HG03135 (cell line): ENCODE measurements around the gene C11orf42.

Experiments
- ATAC-seq: cut with Tn5 transposase; IDR thresholded peaks from one replicate; pipeline ENCODE4 v1.9.1; 2021; ENCODE audit warnings: mild to moderate bottlenecking, moderate library complexity; ENCODE audit not compliant: unreplicated experiment

Gene C11orf42, protein sequence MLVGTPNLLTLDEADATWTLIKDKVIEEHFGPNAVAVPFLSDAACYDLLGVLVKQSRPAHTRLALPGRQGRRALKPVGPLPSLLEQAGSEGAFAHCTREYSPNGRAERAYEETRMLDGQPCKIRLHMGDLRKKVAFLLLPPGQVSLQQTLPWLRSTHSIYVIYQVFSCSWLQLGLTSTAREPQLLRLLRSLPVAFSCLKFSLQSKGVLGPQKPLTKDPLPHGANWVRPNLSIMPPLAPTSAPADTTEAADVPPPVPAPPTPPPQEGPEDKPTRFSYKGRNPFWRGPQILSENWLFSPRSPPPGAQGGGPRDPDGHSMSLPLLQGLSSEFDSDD

DNA sequence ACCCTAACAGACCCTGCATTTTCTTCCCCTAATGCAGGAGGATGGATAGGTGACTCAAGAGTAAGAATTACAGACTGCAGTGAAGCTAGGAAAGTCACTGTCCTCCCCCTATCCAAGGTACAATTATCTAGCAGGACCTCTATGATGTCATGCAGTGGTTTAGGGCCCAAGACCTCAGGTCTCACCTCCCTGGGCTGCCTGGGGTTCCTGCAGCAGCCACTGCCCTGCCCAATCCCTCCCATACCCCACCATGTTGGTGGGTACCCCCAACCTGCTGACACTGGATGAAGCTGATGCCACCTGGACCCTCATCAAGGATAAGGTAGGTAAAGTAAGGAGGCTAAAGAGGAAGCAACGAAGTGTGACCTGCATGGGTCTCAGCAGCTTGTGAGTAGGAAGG is at the start of gene C11orf42:
Gene C11orf42 (plus strand): TSS at position 192 of the 400 bp plus-strand sequence. CDS start 59 bp downstream, at position 251.
- no peak for ATAC-seq

DNA sequence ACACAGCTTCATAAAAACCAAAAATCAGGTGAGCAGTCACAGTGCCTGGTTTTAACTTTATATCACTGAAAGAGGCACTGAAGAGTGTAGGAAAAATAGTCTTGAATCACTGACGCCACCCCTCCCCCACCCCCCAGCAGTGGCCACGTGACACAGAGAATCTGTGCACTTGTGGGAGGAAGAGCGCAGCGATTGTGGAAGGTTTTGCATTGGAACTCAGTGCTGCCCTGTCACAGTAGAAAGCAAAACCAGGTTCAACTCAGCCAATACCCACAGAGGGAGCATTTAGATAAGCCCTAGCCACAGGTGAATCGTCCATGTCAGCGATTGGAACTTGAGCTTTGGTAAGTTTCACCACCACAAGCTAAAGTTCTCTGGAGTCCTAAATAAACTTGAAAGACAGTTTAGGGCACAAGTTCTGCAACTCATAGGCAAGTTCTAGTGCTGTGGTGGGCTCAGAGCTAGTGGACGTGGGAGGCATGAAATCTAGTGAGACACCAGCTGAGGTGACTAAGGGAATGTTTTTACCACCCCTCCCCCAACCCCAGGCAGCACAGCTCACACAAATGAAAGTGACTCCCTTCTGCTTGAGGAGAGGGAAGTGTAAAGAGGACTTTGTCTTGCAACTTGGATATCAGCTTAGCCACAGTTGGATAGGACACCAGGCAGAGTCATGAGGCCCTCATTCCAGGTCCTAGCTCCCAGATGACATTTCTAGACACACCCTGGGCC is 48.6 kb upstream of the C11orf42 start:
- ATAC-seq = no peak

DNA sequence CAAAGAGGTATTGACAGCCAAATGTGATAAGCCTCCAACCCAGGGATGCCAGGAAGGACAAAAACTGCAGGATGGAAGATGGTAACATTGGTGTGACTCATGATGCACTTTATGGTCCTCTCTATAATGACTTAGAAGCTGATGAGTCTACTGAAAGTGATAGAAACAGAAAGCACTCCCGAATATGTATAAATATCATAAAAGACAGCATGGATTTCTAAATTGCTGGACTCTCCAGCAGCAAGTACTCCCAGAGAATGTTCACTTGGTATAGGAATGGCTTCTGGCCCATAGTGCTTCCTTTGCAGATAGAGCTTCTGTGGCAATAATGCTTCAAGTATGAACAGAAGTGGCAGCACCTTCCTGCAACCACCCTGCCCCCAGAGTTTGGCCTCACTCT is 35.1 kb upstream of the C11orf42 start, which contains the start of gene OR52B2:
Gene OR52B2 (minus strand): TSS at position 101 of the 400 bp plus-strand sequence. CDS start 0 bp downstream, at position 101.
- ATAC-seq = no peak

DNA sequence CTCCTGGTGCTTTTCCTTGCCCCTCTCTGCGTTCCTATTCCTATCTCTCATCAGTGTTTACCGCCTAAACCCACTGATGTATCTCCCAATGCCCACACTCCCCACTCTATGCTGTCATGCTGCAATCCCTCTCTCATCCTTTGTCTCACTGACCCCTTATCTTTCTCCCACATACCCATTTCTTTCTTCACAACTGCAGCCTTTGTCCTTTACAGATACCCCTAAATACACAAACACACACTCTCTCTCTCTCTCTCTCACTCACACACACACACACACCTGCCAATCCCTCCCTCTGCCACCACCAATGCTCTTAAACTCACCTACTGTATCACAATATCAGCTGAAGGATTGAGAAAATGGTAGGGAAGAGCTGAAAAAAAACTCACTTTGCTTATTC is 29.9 kb upstream of the C11orf42 start:
- no peak for ATAC-seq

DNA sequence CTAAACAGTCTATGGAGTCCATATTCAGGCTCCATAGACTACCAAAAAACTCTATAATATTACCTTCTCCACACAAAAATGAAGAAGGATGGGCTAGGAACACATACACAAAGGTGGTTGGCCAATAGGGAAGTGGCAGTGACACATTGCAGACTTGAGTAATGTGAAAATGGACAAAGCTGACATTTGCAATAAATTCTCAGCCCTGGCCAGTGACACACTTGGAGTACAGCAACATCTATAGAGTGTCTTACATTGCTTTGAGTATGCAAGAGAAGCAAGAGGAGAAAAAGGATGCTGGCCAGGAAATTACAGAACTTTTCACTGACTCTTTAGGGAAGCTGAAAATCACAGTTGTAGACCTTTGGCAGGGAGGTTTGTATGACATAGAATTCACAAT is 13.6 kb upstream of the C11orf42 start:
- ATAC-seq = no peak

DNA sequence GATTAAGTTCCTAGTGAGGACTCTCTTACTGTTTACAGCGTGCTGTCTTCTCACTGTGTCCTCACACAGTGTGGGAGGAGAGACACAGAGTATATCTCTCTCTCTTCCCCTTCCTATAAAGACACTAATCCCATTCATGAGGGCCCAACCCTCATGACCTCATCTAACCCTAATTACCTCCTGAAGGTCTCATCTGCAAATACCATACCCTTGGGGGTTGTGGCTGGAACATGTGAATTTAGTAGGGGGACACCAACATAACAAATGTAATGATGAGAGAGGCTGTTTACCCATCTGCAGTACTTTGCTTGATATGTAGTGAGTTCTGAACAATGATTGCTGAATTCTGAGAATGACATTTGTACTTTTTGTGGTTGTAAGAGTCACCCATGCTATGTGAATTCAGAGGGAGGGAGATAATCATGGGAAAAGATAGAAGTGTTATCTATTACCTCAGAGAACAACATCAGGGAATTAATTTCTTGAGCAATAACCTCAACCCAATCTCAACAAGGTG is 11.2 kb upstream of the C11orf42 start:
- no peak for ATAC-seq

DNA sequence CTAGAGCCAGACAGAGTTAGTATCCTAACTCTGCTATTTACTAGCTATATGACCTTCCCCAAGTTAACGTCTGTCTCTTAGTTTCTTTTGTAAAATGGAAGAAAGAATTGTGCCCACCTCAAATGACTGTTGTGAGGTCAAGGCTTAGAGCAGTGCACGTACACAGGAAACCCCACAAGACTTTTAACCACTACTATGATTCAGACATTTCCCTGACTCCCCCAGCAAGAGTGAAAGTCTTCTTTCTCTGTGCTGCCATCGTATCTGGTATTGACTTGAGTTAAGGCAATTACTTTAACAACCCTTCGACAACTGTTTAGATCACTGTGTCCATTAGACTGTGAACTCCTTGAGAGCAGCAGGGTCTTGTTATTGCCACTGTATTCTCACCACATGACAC is 9.0 kb upstream of the C11orf42 start:
- ATAC-seq = no peak

DNA sequence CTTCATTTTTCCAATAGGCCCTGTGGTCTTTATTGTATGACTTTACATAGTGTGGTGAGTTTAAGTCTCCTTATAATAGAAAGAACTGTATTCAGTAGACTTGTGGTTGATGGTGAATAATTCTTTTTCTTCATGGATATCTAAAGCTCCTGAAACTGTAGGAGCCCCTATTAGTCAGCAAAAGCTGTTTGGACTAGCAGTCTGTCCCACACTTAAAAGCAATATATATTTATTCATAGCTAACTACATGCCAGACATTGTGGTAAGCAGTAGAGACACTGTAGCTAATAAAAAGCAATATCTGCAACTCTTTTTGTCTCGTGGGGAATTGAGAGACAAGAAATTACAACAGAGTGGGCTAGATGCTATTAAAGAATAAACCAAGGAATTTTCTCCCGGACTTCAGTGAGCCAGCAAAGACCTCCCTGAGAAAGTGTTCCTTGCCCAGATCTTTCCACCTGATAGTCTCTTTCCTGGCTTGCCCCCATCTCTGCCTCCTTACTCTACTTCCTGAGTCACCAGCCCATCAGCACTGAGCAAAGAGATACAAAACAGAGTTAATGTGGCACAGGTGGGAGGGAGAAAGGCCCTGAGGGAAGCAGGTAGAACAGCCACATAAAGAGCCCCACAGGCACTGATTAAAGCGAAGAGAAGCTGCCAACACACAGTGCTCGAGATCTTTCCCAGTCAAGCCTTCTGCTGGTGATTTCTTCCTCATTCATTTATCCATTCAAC is 7.7 kb upstream of the C11orf42 start:
- ATAC-seq = no peak

DNA sequence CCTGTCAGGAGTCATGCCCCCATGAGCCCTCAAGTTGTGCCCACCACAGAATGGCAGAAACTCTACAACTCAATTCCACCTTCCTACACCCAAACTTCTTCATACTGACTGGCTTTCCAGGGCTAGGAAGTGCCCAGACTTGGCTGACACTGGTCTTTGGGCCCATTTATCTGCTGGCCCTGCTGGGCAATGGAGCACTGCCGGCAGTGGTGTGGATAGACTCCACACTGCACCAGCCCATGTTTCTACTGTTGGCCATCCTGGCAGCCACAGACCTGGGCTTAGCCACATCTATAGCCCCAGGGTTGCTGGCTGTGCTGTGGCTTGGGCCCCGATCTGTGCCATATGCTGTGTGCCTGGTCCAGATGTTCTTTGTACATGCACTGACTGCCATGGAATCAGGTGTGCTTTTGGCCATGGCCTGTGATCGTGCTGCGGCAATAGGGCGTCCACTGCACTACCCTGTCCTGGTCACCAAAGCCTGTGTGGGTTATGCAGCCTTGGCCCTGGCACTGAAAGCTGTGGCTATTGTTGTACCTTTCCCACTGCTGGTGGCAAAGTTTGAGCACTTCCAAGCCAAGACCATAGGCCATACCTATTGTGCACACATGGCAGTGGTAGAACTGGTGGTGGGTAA is 6.1 kb upstream of the C11orf42 start, which contains the start of gene OR52W1:
Gene OR52W1 (plus strand): TSS at position 51 of the 637 bp plus-strand sequence. CDS start 0 bp downstream, at position 51.
- no peak for ATAC-seq

DNA sequence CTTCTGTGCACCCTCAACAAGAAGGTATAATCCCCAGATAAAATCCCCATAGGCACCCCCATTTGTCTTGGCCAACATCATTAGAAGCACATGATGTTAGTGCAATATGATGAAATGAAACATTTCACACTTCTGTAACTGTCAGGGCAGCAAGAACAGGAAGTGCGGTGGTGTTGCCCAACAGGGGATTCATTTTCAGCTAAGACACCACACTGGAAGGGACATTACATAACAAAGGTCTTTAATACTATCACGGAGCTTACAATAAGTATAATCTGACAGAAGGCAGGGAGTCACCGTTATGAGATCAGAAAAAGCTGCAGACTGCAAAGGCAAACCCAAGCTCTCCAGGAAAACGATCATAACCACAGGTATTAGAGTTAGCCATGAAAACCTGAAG is 4.4 kb upstream of the C11orf42 start:
- no peak for ATAC-seq

DNA sequence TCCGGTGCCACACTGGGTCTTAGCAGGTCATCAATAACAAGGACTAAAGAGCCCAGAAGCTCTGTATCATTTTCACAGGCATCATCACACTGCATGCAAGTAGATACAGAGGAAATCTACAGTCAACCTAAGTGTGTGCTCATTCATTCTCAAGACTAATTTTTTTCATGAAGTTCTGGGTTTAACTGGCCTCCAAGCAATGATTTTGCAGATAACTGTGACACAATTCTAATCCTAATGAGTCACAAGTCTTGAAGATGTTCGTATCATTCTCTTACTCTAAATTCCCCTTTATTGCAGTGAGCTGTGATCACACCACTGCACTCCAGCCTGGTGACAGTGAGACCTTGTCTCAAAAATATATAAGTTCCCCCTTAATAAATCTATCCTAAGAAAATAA is 3.9 kb upstream of the C11orf42 start:
- no peak for ATAC-seq

DNA sequence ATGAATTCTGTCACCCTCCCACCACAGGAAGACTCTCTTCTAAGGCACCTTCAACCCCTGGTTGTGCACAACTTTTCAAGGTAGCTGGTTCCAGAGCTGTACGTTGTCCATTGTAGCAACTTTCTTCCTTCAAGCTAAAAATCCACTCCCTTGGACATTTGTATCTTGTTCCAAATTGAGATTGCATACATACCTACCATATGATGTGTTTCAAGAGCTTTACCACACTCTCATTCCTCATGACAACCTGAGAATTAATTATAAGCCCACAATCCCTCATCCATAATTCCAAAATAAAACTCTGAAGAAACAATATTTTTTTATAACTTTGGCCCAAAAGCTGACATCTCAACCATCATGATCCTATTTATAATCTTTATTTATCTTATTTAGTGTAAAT is 3.3 kb upstream of the C11orf42 start:
- ATAC-seq = no peak

DNA sequence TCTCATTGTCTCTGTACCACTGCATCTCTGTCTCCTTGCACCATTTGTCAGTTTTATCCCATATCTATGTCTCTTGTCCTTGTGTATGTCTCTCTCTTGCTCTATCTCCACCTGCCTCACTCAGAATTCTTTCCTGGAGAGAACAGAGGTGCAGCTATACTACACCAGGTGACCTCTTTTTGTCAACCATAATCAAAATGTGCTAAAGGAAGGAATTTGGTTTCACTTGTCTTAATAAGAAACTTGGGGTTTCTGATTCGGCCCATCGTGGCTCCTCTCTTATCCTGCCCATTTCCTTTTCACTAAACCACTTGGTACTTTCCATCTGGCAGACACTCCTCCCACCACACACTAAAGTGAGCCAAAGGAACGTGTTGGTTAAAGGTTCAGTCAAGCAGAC is 2.0 kb upstream of the C11orf42 start:
- peak; percentile 82 for ATAC-seq

DNA sequence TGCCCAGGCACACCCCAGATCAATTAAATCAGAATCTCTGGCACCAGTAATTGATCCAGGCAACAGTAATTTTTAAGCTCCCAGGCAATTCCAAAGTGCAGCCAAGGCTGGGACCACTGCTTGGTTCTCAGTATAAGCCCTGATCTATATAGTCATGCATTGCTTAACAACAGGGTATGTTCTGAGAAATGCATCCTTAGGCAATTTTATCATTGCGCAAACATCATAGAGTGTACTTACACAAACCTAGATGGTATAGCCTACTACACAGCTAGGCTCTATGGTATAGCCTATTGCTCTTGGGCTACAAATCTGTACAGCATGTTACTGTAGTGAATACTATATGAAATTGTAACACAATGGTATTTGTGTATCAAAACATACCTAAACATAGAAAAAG is 651 bp upstream of the C11orf42 start:
- no peak for ATAC-seq

DNA sequence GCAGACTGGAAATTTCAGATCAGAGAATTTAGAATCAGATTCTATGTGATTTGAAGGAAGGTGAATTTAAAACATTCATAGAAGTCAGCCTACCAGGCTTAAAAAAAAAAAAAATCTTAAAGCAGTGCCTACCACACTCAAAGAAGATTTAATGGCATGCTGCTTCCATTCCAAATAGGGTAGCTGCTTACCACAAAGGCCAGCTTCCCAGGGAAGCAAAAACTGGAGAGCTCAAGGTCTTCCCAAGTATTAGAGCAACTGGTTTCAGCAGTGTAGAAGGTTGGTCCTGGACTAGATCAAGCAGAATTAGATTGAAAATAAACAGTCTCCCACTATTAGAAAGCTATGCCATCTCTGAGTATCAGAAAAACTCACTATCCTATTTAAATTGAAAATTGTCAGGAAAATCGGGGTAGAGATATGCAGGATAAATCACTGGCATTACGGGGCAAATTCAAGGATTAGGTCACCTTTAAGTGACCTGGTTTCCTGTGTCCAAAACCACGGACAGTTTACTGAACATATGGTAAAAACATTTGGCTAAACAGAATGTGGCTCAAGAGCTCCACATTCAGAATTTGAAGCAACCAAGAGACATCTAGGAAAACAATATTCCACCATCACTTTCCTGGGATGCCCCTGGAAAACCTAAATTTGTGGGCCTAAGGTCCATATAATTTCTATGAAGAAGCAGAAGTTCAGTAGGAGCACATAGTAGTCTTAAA is 1.3 kb downstream of the C11orf42 start:
- no peak for ATAC-seq

DNA sequence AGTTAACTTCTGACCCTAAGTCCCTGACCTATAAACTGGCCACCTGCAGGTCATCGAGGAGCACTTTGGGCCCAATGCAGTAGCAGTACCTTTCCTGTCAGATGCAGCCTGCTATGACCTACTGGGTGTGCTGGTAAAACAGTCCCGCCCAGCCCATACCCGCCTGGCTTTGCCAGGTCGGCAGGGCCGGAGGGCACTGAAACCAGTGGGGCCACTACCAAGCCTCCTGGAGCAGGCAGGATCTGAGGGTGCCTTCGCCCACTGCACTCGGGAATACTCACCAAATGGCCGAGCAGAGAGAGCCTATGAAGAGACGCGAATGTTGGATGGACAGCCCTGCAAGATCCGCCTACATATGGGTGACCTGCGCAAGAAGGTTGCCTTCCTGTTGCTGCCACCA is 4.4 kb downstream of the C11orf42 start:
- ATAC-seq = no peak

DNA sequence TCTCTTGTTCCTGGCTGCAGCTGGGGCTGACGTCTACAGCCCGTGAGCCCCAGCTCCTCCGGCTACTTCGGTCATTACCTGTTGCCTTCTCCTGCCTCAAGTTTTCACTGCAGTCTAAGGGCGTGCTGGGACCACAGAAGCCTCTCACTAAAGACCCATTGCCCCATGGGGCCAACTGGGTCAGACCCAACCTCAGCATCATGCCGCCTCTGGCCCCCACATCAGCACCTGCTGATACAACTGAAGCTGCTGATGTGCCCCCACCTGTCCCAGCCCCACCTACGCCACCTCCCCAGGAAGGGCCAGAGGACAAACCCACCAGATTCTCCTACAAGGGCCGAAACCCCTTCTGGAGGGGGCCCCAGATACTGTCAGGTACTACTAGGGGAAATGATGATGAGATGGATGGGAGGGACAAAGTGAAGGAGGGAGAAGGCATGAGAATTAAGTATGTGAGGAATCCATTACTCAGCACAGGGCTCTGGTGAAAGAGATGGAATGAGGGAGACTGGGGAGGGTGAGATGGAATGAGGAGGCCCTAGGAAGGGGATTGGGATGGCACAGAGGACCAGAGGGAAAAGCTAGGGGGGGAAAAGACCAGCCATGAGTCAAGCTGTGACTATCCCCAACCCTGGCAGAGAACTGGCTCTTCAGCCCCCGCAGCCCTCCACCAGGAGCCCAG is 5.1 kb downstream of the C11orf42 start:
- no peak for ATAC-seq

DNA sequence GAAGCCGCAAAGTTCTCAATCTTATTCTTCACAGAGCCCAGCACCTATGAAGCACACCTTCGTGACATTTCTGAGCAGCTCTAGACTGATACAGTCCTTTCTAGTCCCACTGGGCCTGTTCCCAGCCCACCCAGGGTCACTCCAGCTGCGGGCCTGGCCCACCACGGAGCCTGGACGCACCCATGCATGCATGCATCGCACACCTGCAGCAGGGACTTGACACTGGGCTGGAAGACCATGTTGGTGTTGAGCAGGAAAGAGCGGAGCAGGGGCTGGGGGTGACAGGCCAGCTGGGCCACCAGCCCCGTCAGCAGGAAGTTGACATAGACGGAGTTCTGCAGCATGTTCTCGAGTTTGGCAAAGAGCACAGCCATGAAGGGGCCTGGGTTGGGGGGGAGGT is 9.2 kb downstream of the C11orf42 start:
- no peak for ATAC-seq

DNA sequence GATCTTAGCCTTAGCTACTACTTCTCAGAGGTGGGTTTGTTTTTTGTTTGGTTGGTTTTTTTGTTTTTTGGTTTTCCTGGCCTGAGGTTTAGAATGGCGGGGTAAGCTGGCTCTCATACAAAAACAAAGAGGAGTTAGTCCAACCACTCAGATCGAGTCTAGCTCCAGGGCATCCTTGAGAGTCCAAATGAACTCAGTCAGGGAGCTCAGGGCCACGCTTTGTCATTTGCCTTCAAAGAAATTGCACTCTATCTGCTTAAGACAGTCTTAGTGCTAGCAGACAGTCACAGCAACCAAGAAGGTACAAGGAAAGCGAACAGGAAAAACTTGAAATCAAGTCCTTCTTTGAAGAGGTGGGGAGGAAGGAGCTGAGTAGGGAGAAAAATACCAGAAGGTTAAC is 11.1 kb downstream of the C11orf42 start:
- no peak for ATAC-seq

DNA sequence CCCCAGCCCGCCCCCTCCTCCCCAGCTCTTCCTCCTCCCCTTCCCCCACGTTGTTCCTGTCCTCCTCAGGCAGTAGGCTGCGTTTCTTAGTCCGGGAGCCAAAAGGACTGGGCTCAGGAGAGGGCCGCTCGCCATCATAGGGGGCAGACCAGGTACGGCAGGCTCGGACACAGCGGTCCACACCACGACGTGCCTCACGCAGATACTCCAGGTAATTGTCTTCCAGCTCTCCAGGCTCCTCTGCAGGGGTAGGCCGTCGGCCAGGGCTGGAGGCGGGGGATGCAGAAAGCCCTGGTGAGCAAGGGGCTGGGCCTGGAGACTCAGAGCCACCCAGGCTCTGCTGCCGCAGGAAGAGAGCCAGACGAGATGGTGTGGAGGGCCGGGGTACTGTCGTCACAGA is 12.4 kb downstream of the C11orf42 start:
- ATAC-seq = no peak
